Ectodermal cell (in vitro differentiated cells): ENCODE data around the gene MEN1.
A peak's percentile ranks its signal among the peaks of the same experiment; 100 is the strongest.

ENCODE experiments used
- H3K27ac ChIP-seq: 2 replicates; pipeline ENCODE4 v1.7.0; 2013; ENCODE audit warnings: mild to moderate bottlenecking, low read depth, low read length; ENCODE audit not compliant: insufficient read depth, poor library complexity, severe bottlenecking
- H3K27me3 ChIP-seq: 2 replicates; pipeline ENCODE4 v1.7.0; 2013; ENCODE audit warnings: mild to moderate bottlenecking, low read length; ENCODE audit not compliant: insufficient read depth, control insufficient read depth, poor library complexity, severe bottlenecking
- H3K36me3 ChIP-seq: one replicate; pipeline ENCODE4 v1.7.0; 2013; ENCODE audit warnings: low read length; ENCODE audit not compliant: control insufficient read depth, insufficient read depth
- H3K4me1 ChIP-seq: one replicate; pipeline ENCODE4 v1.7.0; 2013; ENCODE audit warnings: low read length; ENCODE audit not compliant: control insufficient read depth, insufficient read depth
- H3K4me3 ChIP-seq: 2 replicates; pipeline ENCODE4 v1.7.0; 2013; ENCODE audit warnings: low read depth, low read length, control low read depth; ENCODE audit not compliant: insufficient read depth
- H3K9me3 ChIP-seq: 2 replicates; pipeline ENCODE4 v1.7.0; 2013; ENCODE audit warnings: mild to moderate bottlenecking, low read length, moderate library complexity; ENCODE audit not compliant: control insufficient read depth
- WGBS, 2 experiments: methylation state at CpG; one replicate each; pipeline ENCODE4 v1.1.7; 2013; ENCODE audit warnings: missing lambda C conversion rate in 2 of 2; 5-methylcytosine and 5-hydroxymethylcytosine counted together

MEN1 gene

GRCh38 chr11:64810891-64811272 is 531 bp upstream of the MEN1 start:
- Histone ChIP-seq H3K4me3 (peak overlapping the region; percentile 93), H3K4me1 (peaks cover 7% of the 10 kb centered on the region), H3K9me3 (no peaks in the 10 kb centered on the region), H3K36me3 (peaks cover 7% of the 10 kb centered on the region), H3K27ac (no peak overlapping the region), H3K27me3 (no peaks in the 10 kb centered on the region)
- 51 to 54% methylated on average over 14 to 15 of the region's 17 CpGs for WGBS, 2 experiments

- no peaks in the 10 kb centered on the region for H3K9me3 ChIP-seq
- H3K4me3 ChIP-seq, result peak overlapping the region; percentile 93
- 2% methylated on average over 44 of the region's 44 CpGs for WGBS, 2 experiments
- H3K27ac ChIP-seq, result no peak overlapping the region
- H3K4me1 ChIP-seq, result peaks cover 7% of the 10 kb centered on the region
- H3K27me3 ChIP-seq, result no peaks in the 10 kb centered on the region
- H3K36me3 ChIP-seq, result peaks cover 14% of the 10 kb centered on the region
Measured at GRCh38 chr11:64809781-64810241, 540 bp downstream of the MEN1 start.

GRCh38 chr11:64805481-64805880 is 4.9 kb downstream of the MEN1 start:
- Histone ChIP-seq H3K27ac (no peak overlapping the region), H3K4me3 (no peak overlapping the region), H3K36me3 (peaks cover 14% of the 10 kb centered on the region), H3K4me1 (peaks cover 12% of the 10 kb centered on the region), H3K27me3 (no peaks in the 10 kb centered on the region), H3K9me3 (no peaks in the 10 kb centered on the region)
- WGBS, 2 experiments, result 94 to 95% methylated on average over 9 of the region's 9 CpGs

- H3K36me3 ChIP-seq, result peaks cover 14% of the 10 kb centered on the region
- no peak overlapping the region for H3K27ac ChIP-seq
- no peaks in the 10 kb centered on the region for H3K27me3 ChIP-seq
- peaks cover 11% of the 10 kb centered on the region for H3K4me1 ChIP-seq
- no peaks in the 10 kb centered on the region for H3K9me3 ChIP-seq
- WGBS, 2 experiments, result 93 to 95% methylated on average over 41 of the region's 41 CpGs
- H3K4me3 ChIP-seq, result peak overlapping the region; percentile 52
Measured at GRCh38 chr11:64804346-64805210, 5.8 kb downstream of the MEN1 start.

GRCh38 chr11:64803846-64804345 is 6.5 kb downstream of the MEN1 start:
- H3K27me3 ChIP-seq, result no peaks in the 10 kb centered on the region
- peak overlapping the region; percentile 52 for H3K4me3 ChIP-seq
- 44 to 45% methylated on average over 15 of the region's 15 CpGs for WGBS, 2 experiments
- peak overlapping the region; percentile 40 for H3K27ac ChIP-seq
- no peaks in the 10 kb centered on the region for H3K9me3 ChIP-seq
- peaks cover 5% of the 10 kb centered on the region for H3K4me1 ChIP-seq
- H3K36me3 ChIP-seq, result peaks cover 14% of the 10 kb centered on the region

GRCh38 chr11:64803158-64803845 is 7.0 kb downstream of the MEN1 start, which contains the start of gene MAP4K2:
Gene MAP4K2 (minus strand): TSS chr11:64803214. CDS start chr11:64803149, 65 bp downstream.
- Histone ChIP-seq H3K4me3 (peak within 1 kb of the TSS; percentile 62), H3K36me3 (peaks cover 14% of the 10 kb centered on the region), H3K27me3 (no peaks in the 10 kb centered on the region), H3K9me3 (no peaks in the 10 kb centered on the region), H3K4me1 (peaks cover 5% of the 10 kb centered on the region), H3K27ac (peak within 1 kb of the TSS; percentile 80)
- 0 to 1% methylated on average over 56 of the region's 58 CpGs for WGBS, 2 experiments

GRCh38 chr11:64802370-64803157 is 7.8 kb downstream of the MEN1 start:
- no peaks in the 10 kb centered on the region for H3K9me3 ChIP-seq
- no peak overlapping the region for H3K27ac ChIP-seq
- H3K36me3 ChIP-seq, result peaks cover 14% of the 10 kb centered on the region
- peak overlapping the region; percentile 62 for H3K4me3 ChIP-seq
- no peaks in the 10 kb centered on the region for H3K27me3 ChIP-seq
- 12 to 13% methylated on average over 54 of the region's 54 CpGs for WGBS, 2 experiments
- peaks cover 5% of the 10 kb centered on the region for H3K4me1 ChIP-seq

GRCh38 chr11:64801561-64802369 is 8.6 kb downstream of the MEN1 start:
- Histone ChIP-seq H3K27me3 (no peaks in the 10 kb centered on the region), H3K4me3 (peak overlapping the region; percentile 62), H3K36me3 (peaks cover 9% of the 10 kb centered on the region), H3K9me3 (no peaks in the 10 kb centered on the region), H3K27ac (no peak overlapping the region), H3K4me1 (peaks cover 5% of the 10 kb centered on the region)
- WGBS, 2 experiments, result 88 to 91% methylated on average over 13 of the region's 13 CpGs

- H3K27me3 ChIP-seq, result no peaks in the 10 kb centered on the region
- peaks cover 5% of the 10 kb centered on the region for H3K4me1 ChIP-seq
- H3K9me3 ChIP-seq, result no peaks in the 10 kb centered on the region
- WGBS, 2 experiments, result 92% methylated on average over 9 of the region's 9 CpGs
- H3K4me3 ChIP-seq, result no peak overlapping the region
- H3K36me3 ChIP-seq, result peaks cover 7% of the 10 kb centered on the region
- H3K27ac ChIP-seq, result no peak overlapping the region
Measured at GRCh38 chr11:64801158-64801464, 9.2 kb downstream of the MEN1 start.
